WTC11 (cell line): ENCODE measurements around the gene ADAMTS8. TPM values are rescaled to one million over a fixed set of nuclear protein-coding genes. Genes with fewer than 3 reads are reported as not detected.

Experiments used
- ATAC-seq: fragments of 200-7000 bp; cut with Tn5 transposase; 2 replicates; pipeline ENCODE4 v1.10.0; 2021; ENCODE audit warnings: mild to moderate bottlenecking, moderate library complexity
- CTCF ChIA-PET: fragments of 300-600 bp; sonication (Branson Sonifier 250); formaldehyde crosslinking; loops from one replicate; lab custom pipeline; 2021; ENCODE audit warnings: antibody characterized with exemption; lab: Charles Lee
- POLR2A ChIA-PET: fragments of 350-600 bp; sonication (Branson Sonifier 250); formaldehyde crosslinking; loops from one replicate; lab custom pipeline; 2021; ENCODE audit warnings: antibody characterized with exemption; lab: Charles Lee
- DNase-seq: peaks from one replicate; pipeline ENCODE4 v3.0.0; 2021; ENCODE audit warnings: low spot score
- H3K27ac Mint-ChIP-seq: 2 replicates; pipeline ENCODE4 v1.8.0; 2021; ENCODE audit warnings: mixed read lengths
- H3K27me3 Mint-ChIP-seq: 2 replicates; pipeline ENCODE4 v1.8.0; 2021; ENCODE audit warnings: low read depth, mild to moderate bottlenecking, moderate library complexity, mixed read lengths
- H3K36me3 Mint-ChIP-seq: 2 replicates; pipeline ENCODE4 v1.8.0; 2021; ENCODE audit warnings: mixed read lengths
- H3K4me1 Mint-ChIP-seq: 2 replicates; pipeline ENCODE4 v1.8.0; 2022; ENCODE audit warnings: mixed read lengths
- H3K4me3 Mint-ChIP-seq: 2 replicates; pipeline ENCODE4 v1.8.0; 2021; ENCODE audit warnings: mild to moderate bottlenecking, moderate library complexity, mixed read lengths
- H3K9me3 Mint-ChIP-seq: 2 replicates; pipeline ENCODE4 v1.8.0; 2021; ENCODE audit warnings: mixed read lengths
- CREM ChIP-seq: sonication (generic); formaldehyde crosslinking; IDR thresholded peaks from 2 replicates; pipeline ENCODE4 v1.8.1; 2022; ENCODE audit warnings: mild to moderate bottlenecking, missing genetic modification reagents, moderate library complexity
- FOXP1 ChIP-seq: sonication (generic); formaldehyde crosslinking; IDR thresholded peaks from 2 replicates; pipeline ENCODE4 v1.8.0; 2022; ENCODE audit warnings: missing genetic modification reagents, mild to moderate bottlenecking, moderate library complexity, borderline replicate concordance
- KAT7 ChIP-seq: sonication (generic); formaldehyde crosslinking; IDR thresholded peaks from 2 replicates; pipeline ENCODE4 v1.8.1; 2023; ENCODE audit warnings: missing genetic modification reagents, mild to moderate bottlenecking, borderline replicate concordance
- OVOL2 ChIP-seq: fragments of 250-450 bp; sonication (Bioruptor Pico); IDR thresholded peaks from 2 replicates; pipeline ENCODE4 v1.9.0; 2021; ENCODE audit warnings: mild to moderate bottlenecking, borderline replicate concordance
- SMAD4 ChIP-seq: sonication (generic); formaldehyde crosslinking; IDR thresholded peaks from 2 replicates; pipeline ENCODE4 v1.8.0; 2022; ENCODE audit warnings: mild to moderate bottlenecking, missing genetic modification reagents
- SOX15 ChIP-seq: fragments of 250-450 bp; sonication (Bioruptor Pico); IDR thresholded peaks from 2 replicates; pipeline ENCODE4 v1.9.0; 2021; ENCODE audit warnings: mild to moderate bottlenecking
- TP53 ChIP-seq: sonication (generic); formaldehyde crosslinking; IDR thresholded peaks from 2 replicates; pipeline ENCODE4 v1.8.1; 2023; ENCODE audit warnings: mild to moderate bottlenecking, missing genetic modification reagents
- ZNF263 ChIP-seq: sonication (generic); formaldehyde crosslinking; IDR thresholded peaks from 2 replicates; pipeline ENCODE4 v1.8.1; 2022; ENCODE audit warnings: low read depth, mild to moderate bottlenecking, moderate library complexity, missing genetic modification reagents
- total RNA-seq: library from RNA; stranded (reverse); gene quantifications from 3 replicates; pipeline ENCODE4 v1.2.3, GENCODE V29; 2021
- TF ChIP-seq, protein P1 (sequence below): sonication (generic); formaldehyde crosslinking; IDR thresholded peaks from 2 replicates; pipeline ENCODE4 v1.8.0; 2023; ENCODE audit warnings: missing genetic modification reagents, mild to moderate bottlenecking, borderline replicate concordance
- TF ChIP-seq, protein P2 (sequence below): fragments of 250-450 bp; sonication (Bioruptor Pico); IDR thresholded peaks from 2 replicates; pipeline ENCODE4 v2.1.2; 2022; ENCODE audit warnings: mild to moderate bottlenecking, moderate library complexity
- TF ChIP-seq, protein P3 (sequence below): sonication (generic); formaldehyde crosslinking; IDR thresholded peaks from 2 replicates; pipeline ENCODE4 v1.8.0; 2022; ENCODE audit warnings: mild to moderate bottlenecking, missing genetic modification reagents
- TF ChIP-seq, protein P4 (sequence below): sonication (generic); formaldehyde crosslinking; IDR thresholded peaks from 2 replicates; pipeline ENCODE4 v1.8.1; 2023; ENCODE audit warnings: mild to moderate bottlenecking, missing genetic modification reagents
- TF ChIP-seq, protein P5 (sequence below): sonication (generic); formaldehyde crosslinking; IDR thresholded peaks from 2 replicates; pipeline ENCODE4 v1.8.1; 2023; ENCODE audit warnings: mild to moderate bottlenecking, missing genetic modification reagents, moderate library complexity
- TF ChIP-seq, protein P6 (sequence below): fragments of 250-450 bp; sonication (Bioruptor Pico); IDR thresholded peaks from 2 replicates; pipeline ENCODE4 v1.8.0; 2021; ENCODE audit warnings: mild to moderate bottlenecking
- TF ChIP-seq, protein P7 (sequence below): sonication (generic); formaldehyde crosslinking; IDR thresholded peaks from 2 replicates; pipeline ENCODE4 v1.8.1; 2022; ENCODE audit warnings: missing genetic modification reagents, borderline replicate concordance
- TF ChIP-seq, protein P8 (sequence below): sonication (generic); formaldehyde crosslinking; IDR thresholded peaks from 2 replicates; pipeline ENCODE4 v1.8.0; 2023; ENCODE audit warnings: missing genetic modification reagents

Gene ADAMTS8
- total RNA-seq, 1 experiment from 2014 or later: 9.9 TPM

DNA sequence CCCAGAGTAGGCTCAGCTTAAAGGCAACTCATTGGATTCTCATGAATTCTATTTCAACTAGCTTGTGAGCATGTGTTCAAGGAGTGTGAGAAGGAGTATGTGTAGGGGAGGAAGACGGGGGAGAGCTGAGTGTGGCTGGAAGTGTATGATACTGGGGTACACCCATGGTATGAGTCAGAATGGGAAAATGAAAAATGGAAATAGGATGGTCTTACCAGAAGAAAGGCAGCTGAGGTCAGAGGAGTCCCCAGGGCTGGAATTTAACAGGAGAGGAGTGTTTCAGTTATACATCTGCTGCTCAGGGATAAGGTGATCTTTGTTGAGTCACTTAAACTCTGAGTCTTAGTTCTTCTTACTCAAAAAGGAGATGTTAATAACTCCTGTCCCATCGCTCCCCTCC is 13.3 kb upstream of the ADAMTS8 start (continued):
- TF ChIP-seq, protein P1, sequence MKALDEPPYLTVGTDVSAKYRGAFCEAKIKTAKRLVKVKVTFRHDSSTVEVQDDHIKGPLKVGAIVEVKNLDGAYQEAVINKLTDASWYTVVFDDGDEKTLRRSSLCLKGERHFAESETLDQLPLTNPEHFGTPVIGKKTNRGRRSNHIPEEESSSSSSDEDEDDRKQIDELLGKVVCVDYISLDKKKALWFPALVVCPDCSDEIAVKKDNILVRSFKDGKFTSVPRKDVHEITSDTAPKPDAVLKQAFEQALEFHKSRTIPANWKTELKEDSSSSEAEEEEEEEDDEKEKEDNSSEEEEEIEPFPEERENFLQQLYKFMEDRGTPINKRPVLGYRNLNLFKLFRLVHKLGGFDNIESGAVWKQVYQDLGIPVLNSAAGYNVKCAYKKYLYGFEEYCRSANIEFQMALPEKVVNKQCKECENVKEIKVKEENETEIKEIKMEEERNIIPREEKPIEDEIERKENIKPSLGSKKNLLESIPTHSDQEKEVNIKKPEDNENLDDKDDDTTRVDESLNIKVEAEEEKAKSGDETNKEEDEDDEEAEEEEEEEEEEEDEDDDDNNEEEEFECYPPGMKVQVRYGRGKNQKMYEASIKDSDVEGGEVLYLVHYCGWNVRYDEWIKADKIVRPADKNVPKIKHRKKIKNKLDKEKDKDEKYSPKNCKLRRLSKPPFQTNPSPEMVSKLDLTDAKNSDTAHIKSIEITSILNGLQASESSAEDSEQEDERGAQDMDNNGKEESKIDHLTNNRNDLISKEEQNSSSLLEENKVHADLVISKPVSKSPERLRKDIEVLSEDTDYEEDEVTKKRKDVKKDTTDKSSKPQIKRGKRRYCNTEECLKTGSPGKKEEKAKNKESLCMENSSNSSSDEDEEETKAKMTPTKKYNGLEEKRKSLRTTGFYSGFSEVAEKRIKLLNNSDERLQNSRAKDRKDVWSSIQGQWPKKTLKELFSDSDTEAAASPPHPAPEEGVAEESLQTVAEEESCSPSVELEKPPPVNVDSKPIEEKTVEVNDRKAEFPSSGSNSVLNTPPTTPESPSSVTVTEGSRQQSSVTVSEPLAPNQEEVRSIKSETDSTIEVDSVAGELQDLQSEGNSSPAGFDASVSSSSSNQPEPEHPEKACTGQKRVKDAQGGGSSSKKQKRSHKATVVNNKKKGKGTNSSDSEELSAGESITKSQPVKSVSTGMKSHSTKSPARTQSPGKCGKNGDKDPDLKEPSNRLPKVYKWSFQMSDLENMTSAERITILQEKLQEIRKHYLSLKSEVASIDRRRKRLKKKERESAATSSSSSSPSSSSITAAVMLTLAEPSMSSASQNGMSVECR: no peak
- no peak for TF ChIP-seq ZNF263 (CRISPR knock-in tag)
- TF ChIP-seq, protein P2, sequence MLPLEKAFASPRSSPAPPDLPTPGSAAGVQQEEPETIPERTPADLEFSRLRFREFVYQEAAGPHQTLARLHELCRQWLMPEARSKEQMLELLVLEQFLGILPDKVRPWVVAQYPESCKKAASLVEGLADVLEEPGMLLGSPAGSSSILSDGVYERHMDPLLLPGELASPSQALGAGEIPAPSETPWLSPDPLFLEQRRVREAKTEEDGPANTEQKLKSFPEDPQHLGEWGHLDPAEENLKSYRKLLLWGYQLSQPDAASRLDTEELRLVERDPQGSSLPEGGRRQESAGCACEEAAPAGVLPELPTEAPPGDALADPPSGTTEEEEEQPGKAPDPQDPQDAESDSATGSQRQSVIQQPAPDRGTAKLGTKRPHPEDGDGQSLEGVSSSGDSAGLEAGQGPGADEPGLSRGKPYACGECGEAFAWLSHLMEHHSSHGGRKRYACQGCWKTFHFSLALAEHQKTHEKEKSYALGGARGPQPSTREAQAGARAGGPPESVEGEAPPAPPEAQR (CRISPR knock-in tag): no peak
- TF ChIP-seq, all 79 proteins: peak for 0

DNA sequence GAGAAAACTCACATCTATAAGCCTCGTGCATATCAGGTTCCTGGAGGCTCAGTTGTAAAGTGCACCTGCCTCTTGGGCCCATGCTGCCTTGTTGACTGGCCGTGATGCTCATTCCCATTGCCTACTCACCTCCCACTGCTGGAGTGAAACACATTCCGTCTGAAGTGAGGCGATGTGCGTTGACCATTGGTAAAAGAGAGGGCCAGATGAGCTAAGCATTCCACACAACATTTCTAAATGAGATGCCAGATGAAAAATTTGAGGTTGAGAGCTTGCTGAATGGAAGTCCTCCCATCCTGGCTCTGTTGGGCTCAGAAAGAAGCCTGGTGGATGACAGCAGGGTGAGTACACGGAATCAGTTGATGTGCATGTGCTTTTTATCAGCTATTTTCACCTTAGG is 11.5 kb upstream of the ADAMTS8 start:
- ChIA-PET CTCF (interaction anchor here (0.6 to 1.6 kb wide), 3 partner anchors 9 to 422 kb away, joined by 4 to 6 read pairs (median 4); no protein-coding TSS in a partner anchor), POLR2A (no interaction called here)
- peaks cover 26% of the 10 kb centered on the region for H3K27me3 Mint-ChIP-seq
- no peak overlapping the region for H3K27ac Mint-ChIP-seq
- H3K4me1 Mint-ChIP-seq: no peaks in the 10 kb centered on the region
- H3K4me3 Mint-ChIP-seq: no peak overlapping the region
- DNase-seq: no peak
- no peaks in the 10 kb centered on the region; the same call in 1 of the 2 replicates for H3K36me3 Mint-ChIP-seq
- no peak for ATAC-seq
- peaks cover 14% of the 10 kb centered on the region for H3K9me3 Mint-ChIP-seq
- TF ChIP-seq SMAD4 (no peak), OVOL2 (CRISPR knock-in tag) (no peak), SOX15 (CRISPR knock-in tag) (no peak), CREM (CRISPR knock-in tag) (no peak), KAT7 (CRISPR knock-in tag) (no peak), TP53 (CRISPR knock-in tag) (no peak), FOXP1 (CRISPR knock-in tag) (no peak)
- TF ChIP-seq, protein P3, sequence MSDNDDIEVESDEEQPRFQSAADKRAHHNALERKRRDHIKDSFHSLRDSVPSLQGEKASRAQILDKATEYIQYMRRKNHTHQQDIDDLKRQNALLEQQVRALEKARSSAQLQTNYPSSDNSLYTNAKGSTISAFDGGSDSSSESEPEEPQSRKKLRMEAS (CRISPR knock-in tag): no peak
- TF ChIP-seq, protein P4, sequence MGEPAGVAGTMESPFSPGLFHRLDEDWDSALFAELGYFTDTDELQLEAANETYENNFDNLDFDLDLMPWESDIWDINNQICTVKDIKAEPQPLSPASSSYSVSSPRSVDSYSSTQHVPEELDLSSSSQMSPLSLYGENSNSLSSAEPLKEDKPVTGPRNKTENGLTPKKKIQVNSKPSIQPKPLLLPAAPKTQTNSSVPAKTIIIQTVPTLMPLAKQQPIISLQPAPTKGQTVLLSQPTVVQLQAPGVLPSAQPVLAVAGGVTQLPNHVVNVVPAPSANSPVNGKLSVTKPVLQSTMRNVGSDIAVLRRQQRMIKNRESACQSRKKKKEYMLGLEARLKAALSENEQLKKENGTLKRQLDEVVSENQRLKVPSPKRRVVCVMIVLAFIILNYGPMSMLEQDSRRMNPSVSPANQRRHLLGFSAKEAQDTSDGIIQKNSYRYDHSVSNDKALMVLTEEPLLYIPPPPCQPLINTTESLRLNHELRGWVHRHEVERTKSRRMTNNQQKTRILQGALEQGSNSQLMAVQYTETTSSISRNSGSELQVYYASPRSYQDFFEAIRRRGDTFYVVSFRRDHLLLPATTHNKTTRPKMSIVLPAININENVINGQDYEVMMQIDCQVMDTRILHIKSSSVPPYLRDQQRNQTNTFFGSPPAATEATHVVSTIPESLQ (CRISPR knock-in tag): no peak
- TF ChIP-seq, protein P5, sequence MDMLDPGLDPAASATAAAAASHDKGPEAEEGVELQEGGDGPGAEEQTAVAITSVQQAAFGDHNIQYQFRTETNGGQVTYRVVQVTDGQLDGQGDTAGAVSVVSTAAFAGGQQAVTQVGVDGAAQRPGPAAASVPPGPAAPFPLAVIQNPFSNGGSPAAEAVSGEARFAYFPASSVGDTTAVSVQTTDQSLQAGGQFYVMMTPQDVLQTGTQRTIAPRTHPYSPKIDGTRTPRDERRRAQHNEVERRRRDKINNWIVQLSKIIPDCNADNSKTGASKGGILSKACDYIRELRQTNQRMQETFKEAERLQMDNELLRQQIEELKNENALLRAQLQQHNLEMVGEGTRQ (CRISPR knock-in tag): no peak
- TF ChIP-seq, protein P6, sequence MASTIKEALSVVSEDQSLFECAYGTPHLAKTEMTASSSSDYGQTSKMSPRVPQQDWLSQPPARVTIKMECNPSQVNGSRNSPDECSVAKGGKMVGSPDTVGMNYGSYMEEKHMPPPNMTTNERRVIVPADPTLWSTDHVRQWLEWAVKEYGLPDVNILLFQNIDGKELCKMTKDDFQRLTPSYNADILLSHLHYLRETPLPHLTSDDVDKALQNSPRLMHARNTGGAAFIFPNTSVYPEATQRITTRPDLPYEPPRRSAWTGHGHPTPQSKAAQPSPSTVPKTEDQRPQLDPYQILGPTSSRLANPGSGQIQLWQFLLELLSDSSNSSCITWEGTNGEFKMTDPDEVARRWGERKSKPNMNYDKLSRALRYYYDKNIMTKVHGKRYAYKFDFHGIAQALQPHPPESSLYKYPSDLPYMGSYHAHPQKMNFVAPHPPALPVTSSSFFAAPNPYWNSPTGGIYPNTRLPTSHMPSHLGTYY (CRISPR knock-in tag): no peak
- TF ChIP-seq, protein P7, sequence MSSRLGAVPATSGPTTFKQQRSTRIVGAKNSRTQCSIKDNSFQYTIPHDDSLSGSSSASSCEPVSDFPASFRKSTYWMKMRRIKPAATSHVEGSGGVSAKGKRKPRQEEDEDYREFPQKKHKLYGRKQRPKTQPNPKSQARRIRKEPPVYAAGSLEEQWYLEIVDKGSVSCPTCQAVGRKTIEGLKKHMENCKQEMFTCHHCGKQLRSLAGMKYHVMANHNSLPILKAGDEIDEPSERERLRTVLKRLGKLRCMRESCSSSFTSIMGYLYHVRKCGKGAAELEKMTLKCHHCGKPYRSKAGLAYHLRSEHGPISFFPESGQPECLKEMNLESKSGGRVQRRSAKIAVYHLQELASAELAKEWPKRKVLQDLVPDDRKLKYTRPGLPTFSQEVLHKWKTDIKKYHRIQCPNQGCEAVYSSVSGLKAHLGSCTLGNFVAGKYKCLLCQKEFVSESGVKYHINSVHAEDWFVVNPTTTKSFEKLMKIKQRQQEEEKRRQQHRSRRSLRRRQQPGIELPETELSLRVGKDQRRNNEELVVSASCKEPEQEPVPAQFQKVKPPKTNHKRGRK (CRISPR knock-in tag): no peak
- TF ChIP-seq, protein P8, sequence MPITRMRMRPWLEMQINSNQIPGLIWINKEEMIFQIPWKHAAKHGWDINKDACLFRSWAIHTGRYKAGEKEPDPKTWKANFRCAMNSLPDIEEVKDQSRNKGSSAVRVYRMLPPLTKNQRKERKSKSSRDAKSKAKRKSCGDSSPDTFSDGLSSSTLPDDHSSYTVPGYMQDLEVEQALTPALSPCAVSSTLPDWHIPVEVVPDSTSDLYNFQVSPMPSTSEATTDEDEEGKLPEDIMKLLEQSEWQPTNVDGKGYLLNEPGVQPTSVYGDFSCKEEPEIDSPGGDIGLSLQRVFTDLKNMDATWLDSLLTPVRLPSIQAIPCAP: no peak
